ENCODE data around the gene VPS9D1.
"Not testable (repeated sequence)": the region's sequence is repeated elsewhere in the genome, so short reads cannot be mapped to it uniquely, and the experiment has no call there.

VPS9D1 gene

DNA sequence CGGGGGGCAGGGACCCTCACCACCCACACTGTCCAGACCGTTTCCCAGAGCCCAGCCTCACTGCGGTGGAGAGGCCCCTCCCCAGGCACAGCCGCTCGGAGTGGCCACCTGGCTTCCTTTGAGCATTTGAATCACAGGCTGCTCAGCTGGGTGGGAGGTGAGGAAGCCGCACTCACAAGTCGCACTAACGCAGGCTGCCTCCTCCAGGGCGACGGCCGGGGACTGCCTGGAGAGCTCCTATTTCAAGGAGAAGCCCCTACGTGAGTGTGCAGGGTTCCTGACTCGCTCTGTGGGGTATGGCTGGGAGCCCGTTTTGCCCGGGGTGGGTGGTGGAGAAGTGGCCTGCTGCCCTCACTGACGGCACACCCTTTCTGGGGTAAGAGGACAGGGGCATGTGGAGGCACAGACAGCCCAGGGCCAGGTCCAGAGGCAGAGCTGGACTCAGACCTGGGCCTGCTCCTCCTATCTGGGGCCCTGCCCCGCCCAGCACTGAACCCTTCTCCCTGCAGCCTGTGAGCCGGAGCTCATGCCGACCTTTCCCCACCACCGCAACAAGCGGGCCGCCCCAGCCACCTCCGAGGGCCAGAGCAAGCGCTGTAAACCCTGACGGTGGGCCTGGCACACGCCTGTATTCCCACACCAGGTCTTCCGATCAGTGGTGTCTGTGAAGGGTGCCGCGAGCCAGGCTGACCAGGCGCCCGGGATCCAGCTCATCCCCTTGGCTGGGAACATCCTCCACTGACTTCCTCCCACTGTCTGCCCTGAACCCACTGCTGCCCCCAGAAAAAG is 25.4 kb downstream of the VPS9D1 start:
- DNase-seq (ENCODE audit: low read depth in 3 of 3): no peak

- not testable (repeated sequence) for DNase-seq (ENCODE audit: low read depth in 3 of 3)
These were observed 26.0 kb downstream of the VPS9D1 start for GRCh38 chr16:89694784-89695085.

- no peak for DNase-seq (ENCODE audit: low read depth in 3 of 3)
These were observed 26.5 kb downstream of the VPS9D1 start for GRCh38 chr16:89693931-89694783.

GRCh38 chr16:89693289-89693731 is 27.4 kb downstream of the VPS9D1 start:
- DNase-seq (ENCODE audit: low read depth in 3 of 3): no peak

- DNase-seq (ENCODE audit: low read depth in 3 of 3): no peak
These were observed 28.6 kb downstream of the VPS9D1 start for GRCh38 chr16:89691986-89692569.

GRCh38 chr16:89691231-89691985 is 29.3 kb downstream of the VPS9D1 start:
- no peak for DNase-seq (ENCODE audit: low read depth in 3 of 3)

DNA sequence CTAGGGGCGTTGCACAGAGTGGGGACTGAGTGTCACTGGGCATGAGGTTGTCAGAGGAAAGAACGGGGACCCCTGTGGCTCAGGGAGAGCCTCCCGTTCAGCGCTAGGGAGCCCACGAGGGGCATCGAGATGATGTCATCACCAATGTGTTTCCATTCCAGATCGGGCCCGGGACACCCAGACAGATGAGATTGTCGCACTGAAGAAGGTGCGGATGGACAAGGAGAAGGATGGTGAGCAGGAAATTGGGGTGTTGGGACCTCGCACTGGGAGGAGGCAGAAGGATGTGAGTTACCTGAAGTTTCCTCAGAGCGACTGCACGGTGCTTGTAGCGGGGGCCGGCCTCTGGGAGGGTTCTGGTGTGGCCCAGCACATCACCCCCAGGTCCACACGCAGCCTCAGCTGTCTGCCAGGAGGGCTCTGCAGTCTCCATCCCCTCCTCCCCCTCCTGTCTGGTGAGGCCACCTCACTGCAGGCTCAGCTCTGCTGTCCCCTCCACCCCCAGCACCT is 30.3 kb downstream of the VPS9D1 start:
- no peak for DNase-seq (ENCODE audit: low read depth in 3 of 3)

DNA sequence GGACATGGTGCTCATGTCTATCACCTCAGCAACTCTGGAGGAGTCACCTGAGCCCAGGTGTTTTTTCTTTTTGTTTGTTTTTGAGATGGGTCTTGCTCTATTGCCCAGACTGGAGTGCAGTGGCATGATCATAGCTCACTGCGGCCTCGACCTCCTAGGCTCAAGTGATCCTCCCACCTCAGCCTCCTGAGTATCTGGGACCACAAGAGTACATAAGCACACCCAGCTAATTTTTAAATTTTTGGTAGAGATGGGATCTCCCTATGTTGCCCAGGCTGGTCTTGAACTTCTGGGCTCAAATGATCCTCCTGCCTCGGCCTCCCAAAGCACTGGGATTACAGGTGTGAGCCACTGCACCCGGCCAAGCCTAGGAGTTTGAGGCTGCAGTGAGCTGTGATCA is 31.1 kb downstream of the VPS9D1 start:
- DNase-seq (ENCODE audit: low read depth in 3 of 3): not testable (repeated sequence)

GRCh38 chr16:89689142-89689541 is 31.6 kb downstream of the VPS9D1 start:
- no peak for DNase-seq (ENCODE audit: low read depth in 3 of 3)

DNA sequence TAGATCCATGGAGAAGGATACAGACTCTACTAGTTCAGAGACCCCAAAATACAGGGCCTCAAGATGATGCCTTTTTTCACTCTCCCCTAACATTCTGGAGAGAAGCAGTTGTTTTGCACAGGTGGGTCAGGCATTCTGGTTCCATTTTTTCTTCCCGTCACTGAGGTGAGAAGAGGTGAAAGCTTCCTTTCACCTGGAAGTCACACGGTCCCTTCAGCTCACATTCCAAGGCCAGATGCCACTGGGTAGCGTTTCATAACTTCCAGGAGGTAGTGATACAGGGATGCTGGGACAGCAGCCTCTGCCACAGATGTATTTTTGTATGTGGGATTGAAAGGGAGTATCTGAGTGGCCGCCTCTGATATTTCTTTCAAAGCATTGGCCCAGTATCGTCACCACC is 32.3 kb downstream of the VPS9D1 start:
- no peak for DNase-seq (ENCODE audit: low read depth in 3 of 3)

- DNase-seq (ENCODE audit: low read depth in 3 of 3): no peak
These were observed 33.4 kb downstream of the VPS9D1 start for GRCh38 chr16:89687092-89687940.

- peak; percentile 82 to 88 (median 88) for DNase-seq (ENCODE audit: low read depth in 3 of 3)
These were observed 34.1 kb downstream of the VPS9D1 start, which contains the start of gene CDK10 for GRCh38 chr16:89686520-89687091. TSS of gene CDK10 (plus strand) at chr16:89686689. CDS start at chr16:89686711, 22 bp downstream.

DNA sequence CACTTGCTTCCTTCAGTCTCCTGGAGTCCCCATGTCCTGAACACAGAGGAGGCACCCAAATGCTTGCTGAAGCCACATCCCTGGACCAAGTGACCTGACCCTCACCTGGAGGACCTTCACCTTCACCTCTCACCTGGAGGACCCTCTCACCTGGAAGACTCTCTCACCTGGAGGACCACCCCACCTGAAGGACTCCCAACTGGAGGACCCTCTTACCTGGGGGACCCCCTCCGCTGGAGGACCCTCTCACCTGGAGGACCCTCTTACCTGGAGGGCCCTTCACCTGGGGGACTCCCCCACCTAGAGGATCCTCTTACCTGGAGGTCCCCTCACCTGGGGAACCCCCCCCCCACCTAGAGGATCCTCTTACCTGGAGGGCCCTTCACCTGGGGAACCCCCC is 34.8 kb downstream of the VPS9D1 start:
- DNase-seq (ENCODE audit: low read depth in 3 of 3): no peak

DNA sequence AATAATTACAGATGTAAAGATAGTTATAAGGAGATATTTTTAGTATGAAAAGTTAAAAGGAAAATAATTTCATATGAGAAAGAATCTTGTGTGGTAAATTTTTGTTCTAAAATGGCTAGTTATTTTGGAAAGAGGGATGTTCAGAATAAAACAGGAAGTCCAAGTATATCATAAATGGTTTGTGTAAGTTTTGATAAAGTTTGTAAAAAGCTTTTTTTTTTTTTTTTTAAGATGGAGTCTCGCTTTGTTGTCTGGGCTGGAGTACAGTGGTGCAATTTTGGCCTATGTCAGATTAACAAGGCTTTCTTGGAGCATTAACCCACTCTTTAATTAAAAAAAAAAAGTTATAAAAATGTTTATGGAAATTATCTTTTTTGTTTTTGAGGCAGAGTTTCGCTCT is 42.4 kb downstream of the VPS9D1 start:
- DNase-seq (ENCODE audit: low read depth in 3 of 3): no peak

DNA sequence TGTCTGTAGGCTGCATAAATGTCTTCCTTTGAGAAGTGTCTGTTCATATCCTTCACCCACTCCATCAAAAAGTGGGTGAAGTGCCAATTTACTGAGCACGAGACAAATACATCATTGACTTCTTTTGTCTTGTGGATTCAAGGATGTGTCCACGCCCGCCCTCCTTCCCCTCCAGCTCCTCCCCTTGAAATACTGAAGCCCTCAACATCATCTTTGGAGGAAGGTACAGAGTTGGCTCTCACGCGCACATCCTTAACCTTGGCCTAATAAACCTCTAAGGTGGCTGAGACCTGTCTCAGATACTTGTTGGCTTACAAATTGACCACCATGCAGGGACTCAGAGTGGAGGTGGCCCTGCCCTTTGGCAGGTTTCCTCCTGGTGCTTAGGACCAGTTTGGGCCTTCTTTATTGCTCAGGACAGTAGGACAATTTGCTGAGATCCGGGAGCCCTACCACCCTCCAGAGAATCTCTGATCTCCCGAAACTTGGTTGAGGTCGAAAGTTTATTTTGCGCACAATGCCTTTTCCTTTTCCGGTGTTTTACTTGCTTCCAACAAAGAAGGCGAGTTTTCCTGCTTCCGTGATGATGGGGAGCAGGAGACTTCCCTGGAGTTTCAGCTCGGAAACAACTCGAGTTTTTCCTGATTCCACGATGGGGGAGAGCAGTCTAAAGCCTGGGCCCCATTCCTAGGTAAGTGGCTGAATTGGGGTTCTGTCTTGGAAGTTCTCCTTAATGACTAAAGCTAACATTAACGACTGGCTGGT is 48.3 kb downstream of the VPS9D1 start:
- no peak for DNase-seq (ENCODE audit: low read depth in 3 of 3)

- not testable (repeated sequence) for DNase-seq (ENCODE audit: low read depth in 3 of 3)
These were observed 49.1 kb downstream of the VPS9D1 start for GRCh38 chr16:89671565-89671964.

GRCh38 chr16:89670496-89671431 is 49.9 kb downstream of the VPS9D1 start:
- no peak for DNase-seq (ENCODE audit: low read depth in 3 of 3)

DNA sequence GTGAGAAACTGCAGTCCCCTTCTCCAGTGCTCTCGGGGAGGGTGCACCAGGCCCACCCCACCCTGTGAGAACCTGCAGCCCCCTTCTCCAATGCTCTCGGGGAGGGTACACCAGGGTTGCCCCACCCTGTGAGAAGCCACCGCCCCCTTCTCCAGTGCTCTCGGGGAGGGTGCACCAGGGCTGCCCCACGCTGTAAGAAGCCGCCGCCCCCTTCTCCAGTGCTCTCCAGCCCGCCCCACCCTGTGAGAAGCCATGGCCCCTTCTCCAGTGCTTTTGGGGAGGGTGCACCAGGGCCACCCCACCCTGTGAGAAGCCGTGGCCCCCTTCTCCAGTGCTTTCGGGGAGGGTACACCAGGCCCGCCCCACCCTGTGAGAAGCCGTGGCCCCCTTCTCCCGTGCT is 50.9 kb downstream of the VPS9D1 start:
- no peak for DNase-seq (ENCODE audit: low read depth in 3 of 3)
